Measurements from ENCODE around the gene LRMDA. TPM values are rescaled to one million over a fixed set of nuclear protein-coding genes. Genes with fewer than 3 reads are reported as not detected.

The LRMDA gene
- total and polyA plus RNA-seq, 2 of the 8 experiments (the other 6 are each of a cell fraction or from before 2014, with no cell fraction given): 0.86 to 2.8 TPM

GRCh38 chr10:75588031-75588430, 156.6 kb downstream of the LRMDA start:
- no peak overlapping the region for H3K4me3 ChIP-seq (ENCODE audit: extremely low read depth in 1 of 4, insufficient read depth in 2 of 4, low read depth in 3 of 4, low read length in 4 of 4)
- peaks cover under 1 to 11% of the 10 kb centered on the region in 2 experiments; a peak in 3 of 4 replicates for H3K9me3 ChIP-seq (ENCODE audit: insufficient read depth in 2 of 2, low read depth in 1 of 2, low read length in 1 of 2)
- no peak overlapping the region for H2BK12ac ChIP-seq (ENCODE audit: low read depth, low read length)
- H2BK120ac ChIP-seq (replicated peaks; ENCODE audit: low read depth, low read length): no peak overlapping the region
- H3K27ac ChIP-seq (ENCODE audit: low read depth, low read length): no peak overlapping the region
- no peak for DNase-seq (ENCODE audit: low read depth in 1 of 2, low spot score in 2 of 2)
- WGBS, 2 experiments (ENCODE audit: extremely low coverage in 1 of 2, insufficient coverage in 1 of 2, insufficient read length in 1 of 2, insufficient replicate concordance in 2 of 2, low coverage in 1 of 2, low lambda C conversion rate in 2 of 2, missing lambda C conversion rate in 1 of 2): 86% methylated on average over 1 of the region's 1 CpG; no CpG with 5 or more reads in 1 of the 2 experiments
- no peaks in the 10 kb centered on the region for H3K23me2 ChIP-seq (ENCODE audit: low read depth, low read length)
- no peak overlapping the region for H4K91ac ChIP-seq (replicated peaks; ENCODE audit: insufficient read length, low read length)
- no peak overlapping the region for H3K23ac ChIP-seq (ENCODE audit: insufficient read length)
- H4K20me1 ChIP-seq (replicated peaks in 1 of 2; ENCODE audit: control insufficient read depth in 1 of 2, insufficient read depth in 2 of 2, low read length in 2 of 2): no peaks in the 10 kb centered on the region
- no peak for FAIRE-seq
- POLR2A ChIA-PET (ENCODE audit: partially characterized antibody): no interaction called here
- H3K4me1 ChIP-seq (replicated peaks in 1 of 4; ENCODE audit: control insufficient read depth in 3 of 4, insufficient read depth in 4 of 4, low read length in 3 of 4): no peaks in the 10 kb centered on the region; a peak in 1 of 7 replicates
- H3K36me3 ChIP-seq (ENCODE audit: control insufficient read depth in 2 of 4, insufficient read depth in 4 of 4, low read length in 3 of 4): no peaks in the 10 kb centered on the region
- no peak overlapping the region for H2BK20ac ChIP-seq (ENCODE audit: low read length)
- H3K14ac ChIP-seq (ENCODE audit: insufficient read length): no peak overlapping the region
- H4K8ac ChIP-seq (ENCODE audit: extremely low read depth, insufficient read depth, low read length): no peak overlapping the region
- no peak overlapping the region for H3K4ac ChIP-seq (replicated peaks; ENCODE audit: insufficient read length, low read depth, low read length)
- H3K56ac ChIP-seq (replicated peaks; ENCODE audit: insufficient read length, low read depth, low read length): no peak overlapping the region
- no peak overlapping the region for H2BK15ac ChIP-seq (ENCODE audit: low read length)
- no peak overlapping the region for H4K5ac ChIP-seq (ENCODE audit: insufficient read length, low read depth, low read length)
- no peaks in the 10 kb centered on the region for H3K79me1 ChIP-seq (ENCODE audit: low read depth, low read length)
- H3K4me2 ChIP-seq (ENCODE audit: insufficient read depth in 1 of 2, low read depth in 2 of 2, low read length in 2 of 2): no peak overlapping the region
- no peak overlapping the region for H2AFZ ChIP-seq (ENCODE audit: low read length)
- H3K9ac ChIP-seq (replicated peaks in 1 of 4; ENCODE audit: extremely low read depth in 1 of 4, low read depth in 3 of 4, low read length in 3 of 4): no peak overlapping the region
- no peaks in the 10 kb centered on the region for H3K79me2 ChIP-seq (ENCODE audit: control insufficient read depth in 1 of 2, insufficient read depth in 2 of 2, low read length in 2 of 2)
- no peaks in the 10 kb centered on the region for H3K27me3 ChIP-seq (replicated peaks in 1 of 4; ENCODE audit: control insufficient read depth in 3 of 4, extremely low read depth in 1 of 4, insufficient read depth in 3 of 4, low read length in 3 of 4)
- CTCF ChIA-PET (ENCODE audit: partially characterized antibody): interaction anchor here (0.6 kb wide), 1 partner anchor 462 kb away, joined by 3 read pairs; no protein-coding TSS in a partner anchor
- H2AK5ac ChIP-seq (ENCODE audit: low read depth, low read length): no peak overlapping the region
- no peak overlapping the region for H2BK5ac ChIP-seq (ENCODE audit: low read depth, low read length)
- no peak overlapping the region for H3K18ac ChIP-seq (ENCODE audit: extremely low read depth, low read length)
- TF ChIP-seq, protein P1, sequence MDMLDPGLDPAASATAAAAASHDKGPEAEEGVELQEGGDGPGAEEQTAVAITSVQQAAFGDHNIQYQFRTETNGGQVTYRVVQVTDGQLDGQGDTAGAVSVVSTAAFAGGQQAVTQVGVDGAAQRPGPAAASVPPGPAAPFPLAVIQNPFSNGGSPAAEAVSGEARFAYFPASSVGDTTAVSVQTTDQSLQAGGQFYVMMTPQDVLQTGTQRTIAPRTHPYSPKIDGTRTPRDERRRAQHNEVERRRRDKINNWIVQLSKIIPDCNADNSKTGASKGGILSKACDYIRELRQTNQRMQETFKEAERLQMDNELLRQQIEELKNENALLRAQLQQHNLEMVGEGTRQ (IDR thresholded peaks at IDR 0.05; ENCODE audit: low read length): no peak
- TF ChIP-seq EGR1 (IDR thresholded peaks at IDR 0.05; ENCODE audit: borderline replicate concordance, low read depth, low read length): no peak
